Measurements from ENCODE around the gene SLC35G1. TPM values are rescaled to one million over a fixed set of nuclear protein-coding genes. Genes with fewer than 3 reads are reported as not detected.

The SLC35G1 gene
- polyA plus RNA-seq, 3 donors, result 0.52 to 0.94 (median 0.67) TPM

GRCh38 chr10:93875032-93875358, 18.8 kb upstream of the SLC35G1 start:
- peaks cover 0 to 3% of the 10 kb centered on the region in 2 donors for H3K27me3 ChIP-seq (ENCODE audit: control insufficient read depth in 2 of 2, insufficient read depth in 2 of 2, low read length in 2 of 2)
- Mint-ChIP-seq H3K4me1 (peaks cover 3% of the 10 kb centered on the region), H3K27me3 (ENCODE audit: low read depth in 3 of 3) (peaks cover 2 to 16% (median 6%) of the 10 kb centered on the region in 3 donors), H3K27ac (no peak overlapping the region), H3K36me3 (no peaks in the 10 kb centered on the region), H3K9me3 (no peaks in the 10 kb centered on the region), H3K4me3 (no peak overlapping the region)
- H4K20me1 ChIP-seq (ENCODE audit: insufficient read depth, low read length), result no peaks in the 10 kb centered on the region
- WGBS (ENCODE audit: insufficient coverage), result 100% methylated on average over 1 of the region's 2 CpGs
- intact Hi-C loops (cut with micrococcal nuclease), result no loop called here
- H3K4me3 ChIP-seq (replicated peaks in 1 of 3; ENCODE audit: low read depth in 2 of 3, low read length in 3 of 3), result no peak overlapping the region
- H3K9me3 ChIP-seq (replicated peaks in 1 of 2; ENCODE audit: control insufficient read depth in 1 of 2, insufficient read depth in 1 of 2, low read length in 2 of 2), result no peaks in the 10 kb centered on the region
- H3K36me3 ChIP-seq (replicated peaks in 1 of 2; ENCODE audit: control insufficient read depth in 1 of 2, insufficient read depth in 2 of 2, low read length in 2 of 2), result no peaks in the 10 kb centered on the region
- TF ChIP-seq CTCF (IDR thresholded peaks at IDR 0.05), result no peak
- H3K27ac ChIP-seq (ENCODE audit: low read depth in 1 of 2, low read length in 2 of 2), result no peak overlapping the region
- no peak for DNase-seq
- H3K9ac ChIP-seq (ENCODE audit: insufficient read depth, low read length, poor library complexity, severe bottlenecking), result no peak overlapping the region
- no peaks in the 10 kb centered on the region for H3K4me1 ChIP-seq (ENCODE audit: control insufficient read depth in 1 of 2, insufficient read depth in 2 of 2, low read length in 2 of 2)
- no peaks in the 10 kb centered on the region for H3K79me2 ChIP-seq (ENCODE audit: insufficient read depth, low read length)
- no peak overlapping the region for H2AFZ ChIP-seq (ENCODE audit: insufficient read depth, low read depth, low read length, poor library complexity, severe bottlenecking)
- no peak overlapping the region for H3K4me2 ChIP-seq (replicated peaks; ENCODE audit: extremely low read depth, low read length, poor library complexity, severe bottlenecking)

- Histone ChIP-seq H3K4me1 (ENCODE audit: control insufficient read depth in 1 of 2, insufficient read depth in 2 of 2, low read length in 2 of 2) (no peaks in the 10 kb centered on the region), H3K9me3 (replicated peaks in 1 of 2; ENCODE audit: control insufficient read depth in 1 of 2, insufficient read depth in 1 of 2, low read length in 2 of 2) (no peaks in the 10 kb centered on the region), H3K36me3 (replicated peaks in 1 of 2; ENCODE audit: control insufficient read depth in 1 of 2, insufficient read depth in 2 of 2, low read length in 2 of 2) (no peaks in the 10 kb centered on the region), H3K9ac (ENCODE audit: insufficient read depth, low read length, poor library complexity, severe bottlenecking) (no peak overlapping the region), H3K27ac (ENCODE audit: low read depth in 1 of 2, low read length in 2 of 2) (no peak overlapping the region), H3K79me2 (ENCODE audit: insufficient read depth, low read length) (no peaks in the 10 kb centered on the region), H4K20me1 (ENCODE audit: insufficient read depth, low read length) (no peaks in the 10 kb centered on the region), H3K27me3 (ENCODE audit: control insufficient read depth in 2 of 2, insufficient read depth in 2 of 2, low read length in 2 of 2) (peaks cover 0 to 2% of the 10 kb centered on the region in 2 donors), H3K4me3 (replicated peaks in 1 of 3; ENCODE audit: low read depth in 2 of 3, low read length in 3 of 3) (no peak overlapping the region), H3K4me2 (replicated peaks; ENCODE audit: extremely low read depth, low read length, poor library complexity, severe bottlenecking) (no peak overlapping the region), H2AFZ (ENCODE audit: insufficient read depth, low read depth, low read length, poor library complexity, severe bottlenecking) (no peak overlapping the region)
- intact Hi-C loops (cut with micrococcal nuclease), result no loop called here
- no peak overlapping the region for H3K27ac Mint-ChIP-seq
- no peak overlapping the region for H3K4me3 Mint-ChIP-seq
- peaks cover 3% of the 10 kb centered on the region for H3K4me1 Mint-ChIP-seq
- DNase-seq, result no peak
- peaks cover 0 to 9% (median 4%) of the 10 kb centered on the region in 3 donors for H3K27me3 Mint-ChIP-seq (ENCODE audit: low read depth in 3 of 3)
- H3K36me3 Mint-ChIP-seq, result no peaks in the 10 kb centered on the region
- TF ChIP-seq CTCF (IDR thresholded peaks at IDR 0.05), result no peak
- H3K9me3 Mint-ChIP-seq, result no peaks in the 10 kb centered on the region
These were observed 17.4 kb upstream of the SLC35G1 start for GRCh38 chr10:93876381-93876780.

Measured in CD14-positive monocyte (primary cell).